HG02981 (cell line): ENCODE data around the gene MYH2.
"Not testable (repeated sequence)": the region's sequence is repeated elsewhere in the genome, so short reads cannot be mapped to it uniquely, and the experiment has no call there.

ENCODE experiments used
- ATAC-seq: cut with Tn5 transposase; IDR thresholded peaks from one replicate; pipeline ENCODE4 v1.9.1; 2021; ENCODE audit warnings: mild to moderate bottlenecking, moderate library complexity; ENCODE audit not compliant: unreplicated experiment

MYH2 gene

GRCh38 chr17:10549096-10549842 is at the start of gene MYH2:
TSS of gene MYH2 (minus strand) at chr17:10549658. CDS start at chr17:10547920, 1,738 bp downstream.
- ATAC-seq: no peak

GRCh38 chr17:10598621-10599020 is 49.2 kb upstream of the MYH2 start:
- no peak for ATAC-seq

- no peak for ATAC-seq
These were observed 40.2 kb upstream of the MYH2 start for GRCh38 chr17:10589553-10590145.

GRCh38 chr17:10585529-10585928 is 36.1 kb upstream of the MYH2 start:
- no peak for ATAC-seq

- no peak for ATAC-seq
These were observed 34.4 kb upstream of the MYH2 start for GRCh38 chr17:10583834-10584233.

- no peak for ATAC-seq
These were observed 29.8 kb upstream of the MYH2 start for GRCh38 chr17:10579270-10579669.

- ATAC-seq: no peak
These were observed 24.9 kb upstream of the MYH2 start for GRCh38 chr17:10574324-10574723.

- no peak for ATAC-seq
These were observed 14.7 kb upstream of the MYH2 start for GRCh38 chr17:10563991-10564660.

GRCh38 chr17:10558049-10558448 is 8.6 kb upstream of the MYH2 start:
- ATAC-seq: no peak

- ATAC-seq: no peak
These were observed 8.0 kb upstream of the MYH2 start for GRCh38 chr17:10557422-10557821.

GRCh38 chr17:10556301-10557005 is 7.0 kb upstream of the MYH2 start:
- ATAC-seq: no peak

GRCh38 chr17:10550014-10550413 is 556 bp upstream of the MYH2 start:
- ATAC-seq: no peak

GRCh38 chr17:10547351-10547750 is 2.1 kb downstream of the MYH2 start:
- no peak for ATAC-seq

- ATAC-seq: not testable (repeated sequence)
These were observed 6.0 kb downstream of the MYH2 start for GRCh38 chr17:10543486-10543885.

GRCh38 chr17:10541179-10541578 is 8.3 kb downstream of the MYH2 start:
- ATAC-seq: not testable (repeated sequence)

GRCh38 chr17:10532026-10532425 is 17.4 kb downstream of the MYH2 start:
- no peak for ATAC-seq

GRCh38 chr17:10527419-10527818 is 22.0 kb downstream of the MYH2 start:
- ATAC-seq: no peak

GRCh38 chr17:10526517-10526916 is 22.9 kb downstream of the MYH2 start:
- no peak for ATAC-seq

- ATAC-seq: no peak
These were observed 26.4 kb downstream of the MYH2 start for GRCh38 chr17:10523064-10523463.

GRCh38 chr17:10521949-10522348 is 27.5 kb downstream of the MYH2 start:
- ATAC-seq: no peak

- ATAC-seq: no peak
These were observed 31.0 kb downstream of the MYH2 start, which contains the start of gene MYH1 for GRCh38 chr17:10518271-10519037. TSS of gene MYH1 (minus strand) at chr17:10518542. CDS start at chr17:10516642, 1,900 bp downstream.
